ENCODE data around the gene NHS. TPM values are rescaled to one million over a fixed set of nuclear protein-coding genes. Genes with fewer than 3 reads are reported as not detected.

The NHS gene
- total RNA-seq, 4 donors from 2014 or later, result 6.9 to 16.9 (median 9.9) TPM

DNA sequence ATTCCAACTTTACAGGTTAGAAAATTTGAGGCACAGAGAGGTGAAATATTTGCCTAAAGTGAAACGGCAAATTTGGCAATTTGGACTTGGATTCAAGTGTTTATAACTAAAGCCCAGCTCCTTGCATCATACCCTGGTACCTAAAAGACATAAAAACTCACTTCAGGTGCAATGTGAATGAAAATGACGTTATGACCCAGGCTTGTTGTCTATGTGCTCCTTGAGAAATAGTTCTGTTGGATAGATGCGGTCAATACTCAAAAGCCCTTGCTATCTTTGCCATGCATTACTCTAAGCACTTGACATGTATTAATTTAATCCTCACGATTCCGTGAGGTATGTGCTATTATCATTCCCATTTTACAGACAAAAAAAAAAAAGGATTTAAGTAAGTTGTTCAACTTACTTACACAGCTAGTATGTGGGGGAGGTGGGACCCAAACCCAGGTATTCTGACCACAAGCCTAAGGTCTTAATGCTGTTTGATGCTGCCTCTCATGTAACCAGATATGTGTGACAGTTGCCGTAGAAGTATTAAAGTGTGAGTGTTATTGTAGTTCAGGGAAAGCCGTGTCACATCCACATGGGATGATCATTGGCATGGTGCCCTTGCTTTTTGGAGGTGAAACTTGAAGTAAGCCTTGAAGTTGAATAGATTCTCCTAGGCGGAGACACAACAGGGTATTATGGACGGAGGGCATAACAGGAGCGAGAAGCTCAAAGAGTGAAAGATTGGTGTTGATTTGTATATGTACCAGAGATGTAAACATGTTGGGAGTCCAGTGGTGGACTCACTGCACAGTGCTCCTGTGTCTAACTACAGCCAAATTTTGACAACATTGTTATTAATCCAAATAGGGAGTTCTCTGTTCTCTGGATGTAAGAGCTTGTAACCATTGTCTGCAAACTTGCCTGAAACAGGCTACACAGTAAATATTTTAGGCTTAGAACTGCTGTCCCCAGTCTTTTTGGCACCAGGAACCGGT lies 365.4 kb downstream of the NHS start:
- no peaks in the 10 kb centered on the region for H3K27me3 ChIP-seq
- TF ChIP-seq, protein P1, sequence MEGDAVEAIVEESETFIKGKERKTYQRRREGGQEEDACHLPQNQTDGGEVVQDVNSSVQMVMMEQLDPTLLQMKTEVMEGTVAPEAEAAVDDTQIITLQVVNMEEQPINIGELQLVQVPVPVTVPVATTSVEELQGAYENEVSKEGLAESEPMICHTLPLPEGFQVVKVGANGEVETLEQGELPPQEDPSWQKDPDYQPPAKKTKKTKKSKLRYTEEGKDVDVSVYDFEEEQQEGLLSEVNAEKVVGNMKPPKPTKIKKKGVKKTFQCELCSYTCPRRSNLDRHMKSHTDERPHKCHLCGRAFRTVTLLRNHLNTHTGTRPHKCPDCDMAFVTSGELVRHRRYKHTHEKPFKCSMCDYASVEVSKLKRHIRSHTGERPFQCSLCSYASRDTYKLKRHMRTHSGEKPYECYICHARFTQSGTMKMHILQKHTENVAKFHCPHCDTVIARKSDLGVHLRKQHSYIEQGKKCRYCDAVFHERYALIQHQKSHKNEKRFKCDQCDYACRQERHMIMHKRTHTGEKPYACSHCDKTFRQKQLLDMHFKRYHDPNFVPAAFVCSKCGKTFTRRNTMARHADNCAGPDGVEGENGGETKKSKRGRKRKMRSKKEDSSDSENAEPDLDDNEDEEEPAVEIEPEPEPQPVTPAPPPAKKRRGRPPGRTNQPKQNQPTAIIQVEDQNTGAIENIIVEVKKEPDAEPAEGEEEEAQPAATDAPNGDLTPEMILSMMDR (IDR thresholded peaks at IDR 0.05), result no peak
- TF ChIP-seq POLR2A (IDR thresholded peaks at IDR 0.05), result no peak
- H3K4me1 ChIP-seq, result no peaks in the 10 kb centered on the region
- no peak overlapping the region for H3K27ac ChIP-seq
- H3K36me3 ChIP-seq, result no peaks in the 10 kb centered on the region
- WGBS, 2 donors, result 84 to 89% methylated on average over 11 of the region's 11 CpGs
- DNase-seq, result no peak
- no peaks in the 10 kb centered on the region for H3K9me3 ChIP-seq
- intact Hi-C loops (cut with DNase I), result no loop called here
- H3K4me3 ChIP-seq (replicated peaks in 1 of 3), result no peak overlapping the region

DNA sequence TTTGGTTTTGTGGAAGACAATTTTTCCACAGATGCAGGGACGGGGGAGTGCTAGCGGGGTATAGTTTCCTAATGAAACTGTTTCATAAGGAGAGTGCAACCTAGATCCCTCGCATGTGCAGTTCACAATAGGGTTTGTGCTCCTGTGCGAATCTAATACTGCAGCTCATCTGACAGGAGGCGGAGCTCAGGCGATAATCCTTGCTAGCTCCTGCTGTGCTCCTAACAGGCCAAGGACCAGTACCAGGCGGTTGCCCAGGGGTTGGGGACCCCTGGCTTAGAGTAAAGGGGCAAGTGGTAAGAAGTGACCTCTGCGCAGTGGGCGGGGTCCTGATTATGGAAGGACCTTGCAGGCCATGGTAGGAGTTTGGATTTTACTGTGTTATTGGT lies 366.1 kb downstream of the NHS start:
- no peak for DNase-seq
- Histone ChIP-seq H3K36me3 (no peaks in the 10 kb centered on the region), H3K9me3 (no peaks in the 10 kb centered on the region), H3K27ac (no peak overlapping the region), H3K4me3 (replicated peaks in 1 of 3) (no peak overlapping the region), H3K4me1 (no peaks in the 10 kb centered on the region), H3K27me3 (no peaks in the 10 kb centered on the region)
- no peak for TF ChIP-seq POLR2A (IDR thresholded peaks at IDR 0.05)
- TF ChIP-seq, protein P1 (IDR thresholded peaks at IDR 0.05), result no peak
- 88 to 94% methylated on average over 9 of the region's 9 CpGs for WGBS, 2 donors
- intact Hi-C loops (cut with DNase I), result no loop called here

DNA sequence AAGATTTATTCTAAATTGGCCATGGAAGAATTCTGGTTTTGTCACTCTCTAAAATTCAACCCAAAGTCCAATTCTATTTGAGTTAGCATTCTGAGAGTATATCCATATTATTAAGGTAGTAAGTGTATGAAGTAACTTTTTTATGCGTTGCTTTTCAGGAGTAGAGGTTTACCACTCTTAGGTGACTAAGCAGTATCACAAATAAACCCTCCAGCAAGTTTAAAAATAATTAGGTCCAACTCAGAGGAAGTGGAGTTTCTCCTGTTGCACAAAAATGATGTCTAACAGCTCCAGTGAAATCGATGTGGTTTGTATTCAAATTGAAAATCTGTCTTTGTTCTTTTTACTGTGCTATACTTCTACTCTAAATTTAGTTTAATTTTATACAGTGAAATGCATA lies 368.9 kb downstream of the NHS start:
- H3K27me3 ChIP-seq, result no peaks in the 10 kb centered on the region
- H3K4me1 ChIP-seq, result no peaks in the 10 kb centered on the region
- intact Hi-C loops (cut with DNase I), result no loop called here
- H3K36me3 ChIP-seq, result no peaks in the 10 kb centered on the region
- no peaks in the 10 kb centered on the region for H3K9me3 ChIP-seq
- WGBS, 2 donors, result 71 to 77% methylated on average over 2 of the region's 2 CpGs
- H3K4me3 ChIP-seq (replicated peaks in 1 of 3), result no peak overlapping the region
- H3K27ac ChIP-seq, result no peak overlapping the region
- DNase-seq, result no peak
- no peak for TF ChIP-seq POLR2A (IDR thresholded peaks at IDR 0.05)
- TF ChIP-seq, protein P1 (IDR thresholded peaks at IDR 0.05), result no peak

DNA sequence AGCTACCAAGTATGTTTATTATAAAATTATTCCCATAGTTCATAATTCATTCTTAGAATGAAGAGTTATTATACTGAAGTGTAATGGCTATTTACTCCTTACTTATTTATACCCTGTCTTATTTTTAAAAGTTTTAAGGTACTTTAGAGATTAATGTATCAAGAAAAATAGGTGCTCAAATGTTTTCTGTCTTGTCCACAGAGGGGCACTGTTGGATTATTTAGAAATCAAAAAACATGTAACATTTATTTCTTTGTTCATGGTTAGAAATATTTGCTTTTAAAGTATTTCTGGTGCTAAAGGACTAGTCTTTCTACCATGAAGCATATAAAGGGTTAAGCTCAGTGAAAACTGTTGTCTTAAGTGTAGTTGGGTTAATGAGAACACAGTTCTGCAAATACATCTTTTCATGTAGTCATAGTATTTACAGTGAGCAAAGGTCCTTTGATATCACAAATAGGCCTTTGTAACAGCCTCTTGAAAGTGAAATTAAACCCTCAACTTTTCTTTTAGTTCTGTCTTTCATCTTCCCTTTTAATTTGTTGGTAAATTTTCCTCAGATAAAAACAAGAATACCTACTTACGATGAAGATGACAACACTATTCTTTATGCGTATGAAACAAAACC lies 370.0 kb downstream of the NHS start:
- Histone ChIP-seq H3K4me1 (no peaks in the 10 kb centered on the region), H3K4me3 (replicated peaks in 1 of 3) (no peak overlapping the region), H3K27ac (no peak overlapping the region), H3K9me3 (no peaks in the 10 kb centered on the region), H3K27me3 (no peaks in the 10 kb centered on the region), H3K36me3 (peaks cover 2 to 3% of the 10 kb centered on the region in 2 donors)
- 94 to 99% methylated on average over 2 of the region's 2 CpGs for WGBS, 2 donors
- intact Hi-C loops (cut with DNase I), result no loop called here
- TF ChIP-seq, protein P1 (IDR thresholded peaks at IDR 0.05), result peak in 3 of 6 experiments; percentile 38 to 46 (median 40)
- TF ChIP-seq POLR2A (IDR thresholded peaks at IDR 0.05), result no peak
- DNase-seq, result no peak

DNA sequence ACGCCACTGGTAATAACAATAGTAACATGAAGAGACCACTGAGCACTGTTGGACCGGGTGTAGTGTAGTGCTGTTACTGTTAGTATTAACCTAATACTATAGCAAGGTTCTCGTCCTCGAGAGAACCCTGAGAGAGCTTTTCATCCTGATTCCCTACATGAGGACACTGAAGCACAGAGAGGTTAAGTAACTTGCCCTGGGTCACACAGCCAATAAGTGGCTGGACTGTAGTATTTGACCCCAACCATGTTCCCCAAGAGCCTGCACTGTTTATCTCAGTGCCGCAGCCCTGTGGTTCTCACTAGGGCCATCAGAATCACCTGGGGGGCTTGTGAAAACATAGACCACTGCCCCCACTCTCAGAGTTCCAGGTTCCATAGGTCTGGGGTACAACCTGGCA lies 372.7 kb downstream of the NHS start:
- WGBS, 2 donors, result 87 to 98% methylated on average over 4 of the region's 5 CpGs
- DNase-seq, result no peak
- Histone ChIP-seq H3K4me3 (replicated peaks in 1 of 3) (no peak overlapping the region), H3K4me1 (no peaks in the 10 kb centered on the region), H3K9me3 (no peaks in the 10 kb centered on the region), H3K36me3 (peaks cover 3 to 7% of the 10 kb centered on the region in 2 donors), H3K27me3 (no peaks in the 10 kb centered on the region), H3K27ac (no peak overlapping the region)
- TF ChIP-seq POLR2A (IDR thresholded peaks at IDR 0.05), result no peak
- TF ChIP-seq, protein P1 (IDR thresholded peaks at IDR 0.05), result no peak
- intact Hi-C loops (cut with DNase I), result no loop called here

All from thyroid gland (tissue), 4 donors.